B cell (primary cell): ENCODE data around the gene SPECC1L. TPM values are rescaled to one million over a fixed set of nuclear protein-coding genes. Genes with fewer than 3 reads are reported as not detected.
"Not testable (repeated sequence)": the region's sequence is repeated elsewhere in the genome, so short reads cannot be mapped to it uniquely, and the experiment has no call there.

ENCODE experiments used
- ATAC-seq: fragments of 200-7000 bp; cut with Tn5 transposase; one replicate; pipeline ENCODE4 v1.10.0; 2021; ENCODE audit warnings: low read depth, mild to moderate bottlenecking, moderate number of reproducible peaks, moderate library complexity
- CTCF ChIA-PET: fragments of 350-600 bp; sonication (Branson Sonifier 250); formaldehyde crosslinking; loops from one replicate; lab custom pipeline; 2021; ENCODE audit warnings: antibody characterized with exemption, inconsistent platforms; lab: Charles Lee
- POLR2A ChIA-PET: fragments of 350-600 bp; sonication (Branson Sonifier 250); formaldehyde crosslinking; loops from one replicate; lab custom pipeline; 2021; ENCODE audit warnings: antibody characterized with exemption; lab: Charles Lee
- DNase-seq: peaks from one replicate; pipeline ENCODE4 v3.0.0; 2013
- H2AFZ ChIP-seq: 2 replicates; pipeline ENCODE4 v1.6.1; 2012; ENCODE audit warnings: mild to moderate bottlenecking, low read depth, low read length; ENCODE audit not compliant: insufficient read depth, poor library complexity, severe bottlenecking
- H3K27ac ChIP-seq, 2 donors: 1 replicate in 1 of 2; 2 replicates in 1 of 2; pipeline ENCODE4 v1.5.1; 2012 to 2013; ENCODE audit warnings: low read length in 2 of 2, mild to moderate bottlenecking in 2 of 2, moderate library complexity in 1 of 2
- H3K27me3 ChIP-seq, 4 experiments: fragments of 200-600 bp in 1 of 4; sonication (generic) in 1 of 4; replicated peaks in 1 of 4; 1 replicate in 2 of 4; 2 replicates in 2 of 4; pipeline versions ENCODE4 v1.6.1 to v1.7.0; 2013 to 2016; ENCODE audit warnings: low read length in 3 of 4, mild to moderate bottlenecking in 2 of 4, mixed read lengths in 1 of 4, moderate library complexity in 1 of 4; ENCODE audit not compliant: insufficient read depth in 4 of 4, control insufficient read depth in 3 of 4; ENCODE audit errors: control extremely low read depth in 1 of 4
- H3K36me3 ChIP-seq, 2 experiments: replicated peaks in 1 of 2; 1 replicate in 1 of 2; 2 replicates in 1 of 2; pipeline versions ENCODE4 v1.6.1 to v1.7.1; 2013; ENCODE audit warnings: low read length in 1 of 2; ENCODE audit not compliant: insufficient read depth in 2 of 2, control insufficient read depth in 1 of 2; ENCODE audit errors: control extremely low read depth in 1 of 2, extremely low read depth in 1 of 2
- H3K4me1 ChIP-seq, 2 donors: fragments of 200-600 bp in 1 of 2; sonication (generic) in 1 of 2; 1 replicate in 1 of 2; 2 replicates in 1 of 2; pipeline versions ENCODE4 v1.5.1 to v1.6.1; 2013 to 2017; ENCODE audit warnings: low read length in 2 of 2; ENCODE audit not compliant: control insufficient read depth in 2 of 2, insufficient read depth in 2 of 2
- H3K4me2 ChIP-seq: replicated peaks from 2 replicates; pipeline ENCODE3; 2012; ENCODE audit warnings: mild to moderate bottlenecking, low read depth, low read length; ENCODE audit not compliant: poor library complexity, severe bottlenecking
- H3K4me3 ChIP-seq, 5 experiments: fragments of 200-600 bp in 1 of 5; sonication (generic) in 1 of 5; 1 replicate in 3 of 5; 2 replicates in 2 of 5; pipeline versions ENCODE4 v1.5.1 to v1.7.0; 2011 to 2016; ENCODE audit warnings: low read length in 4 of 5, mild to moderate bottlenecking in 4 of 5, low read depth in 2 of 5, control low read depth in 1 of 5, moderate library complexity in 1 of 5; ENCODE audit not compliant: insufficient read depth in 1 of 5; ENCODE audit errors: control extremely low read depth in 1 of 5, extremely low read depth in 1 of 5
- H3K79me2 ChIP-seq: fragments of 200-600 bp; sonication (generic); one replicate; pipeline ENCODE4 v1.6.0; 2016; ENCODE audit warnings: low read length; ENCODE audit not compliant: control insufficient read depth, insufficient read depth
- H3K9ac ChIP-seq: fragments of 200-600 bp; sonication (generic); 2 replicates; pipeline ENCODE4 v1.6.1; 2017; ENCODE audit warnings: mild to moderate bottlenecking, low read length, moderate library complexity
- H3K9me3 ChIP-seq, 3 donors: one replicate each; pipeline versions ENCODE4 v1.6.1 to v1.7.1; 2013; ENCODE audit warnings: low read length in 2 of 3; ENCODE audit not compliant: control insufficient read depth in 2 of 3, insufficient read depth in 1 of 3; ENCODE audit errors: control extremely low read depth in 1 of 3
- H4K20me1 ChIP-seq: 2 replicates; pipeline ENCODE4 v1.6.0; 2012; ENCODE audit warnings: mild to moderate bottlenecking, low read length; ENCODE audit not compliant: insufficient read depth, control insufficient read depth, poor library complexity, severe bottlenecking
- H3K27ac Mint-ChIP-seq: one replicate; pipeline ENCODE4 v1.8.0; 2021; ENCODE audit warnings: mixed read lengths
- H3K27me3 Mint-ChIP-seq: one replicate; pipeline ENCODE4 v1.8.0; 2021; ENCODE audit warnings: mixed read lengths
- H3K4me1 Mint-ChIP-seq: one replicate; pipeline ENCODE4 v1.8.0; 2021; ENCODE audit warnings: mixed read lengths
- H3K4me3 Mint-ChIP-seq: one replicate; pipeline ENCODE4 v1.8.0; 2021; ENCODE audit warnings: mixed read lengths
- H3K9me3 Mint-ChIP-seq: one replicate; pipeline ENCODE4 v1.8.0; 2022; ENCODE audit warnings: mixed read lengths; ENCODE audit not compliant: insufficient read depth
- WGBS: methylation state at CpG from one replicate; pipeline ENCODE4 v1.1.5; 2013; ENCODE audit warnings: missing lambda C conversion rate; ENCODE audit not compliant: insufficient coverage; 5-methylcytosine and 5-hydroxymethylcytosine counted together
- intact Hi-C: fragments of 100-400 bp; cut with micrococcal nuclease; formaldehyde crosslinking; loops from one replicate; pipeline ENCODE4 v1.10.0; 2022
- polyA plus RNA-seq: library from polyadenylated mRNA; depleted of rRNA; stranded (reverse); fragments of >200 nt; gene quantifications from 2 replicates; pipeline ENCODE4 v1.2.3, GENCODE V29; 2012
- total RNA-seq, 2 donors: library from RNA; stranded (reverse); fragments of 120-200 nt in 1 of 2; gene quantifications; 1 replicate in 1 of 2; 2 replicates in 1 of 2; pipeline versions ENCODE4 v1.2.3 to v1.2.4, GENCODE V29; 2013 to 2022

The SPECC1L gene
- total and polyA plus RNA-seq, 2 donors (not counting 1 experiment from before 2014, with no cell fraction given), result 14.4 to 85.3 TPM

GRCh38 chr22:24274696-24275405, 4.2 kb downstream of the SPECC1L start:
- peak overlapping the region; percentile 80 for H3K27ac Mint-ChIP-seq
- peaks cover 48% of the 10 kb centered on the region for H3K79me2 ChIP-seq
- CTCF ChIA-PET, H3K9me3 ChIP-seq, ATAC-seq, H3K9ac ChIP-seq, H2AFZ ChIP-seq, H3K9me3 Mint-ChIP-seq, H3K36me3 ChIP-seq, intact Hi-C loops, H3K27me3 ChIP-seq, POLR2A ChIA-PET, H3K27me3 Mint-ChIP-seq, H3K4me3 ChIP-seq: not testable (repeated sequence)
- H3K4me1 Mint-ChIP-seq, result peaks cover 43% of the 10 kb centered on the region
- peak overlapping the region; percentile 9 for H3K4me2 ChIP-seq
- DNase-seq, result peak; percentile 40
- peak overlapping the region in 1 of 2 donors; percentile 48 for H3K27ac ChIP-seq
- WGBS, result 61% methylated on average over 5 of the region's 7 CpGs
- H4K20me1 ChIP-seq, result peaks cover 12% of the 10 kb centered on the region
- peak overlapping the region; percentile 48 for H3K4me3 Mint-ChIP-seq
- peaks cover 20 to 38% of the 10 kb centered on the region in 2 donors for H3K4me1 ChIP-seq

GRCh38 chr22:24280363-24280762, 9.7 kb downstream of the SPECC1L start:
- Histone ChIP-seq H3K79me2 (peaks cover 58% of the 10 kb centered on the region), H3K4me2 (peak overlapping the region; percentile 20), H4K20me1 (peaks cover 18% of the 10 kb centered on the region)
- H3K4me3 Mint-ChIP-seq, DNase-seq, H3K4me3 ChIP-seq, H3K27me3 Mint-ChIP-seq, intact Hi-C loops, H3K9me3 Mint-ChIP-seq, ATAC-seq, H3K9me3 ChIP-seq, H3K4me1 ChIP-seq, CTCF ChIA-PET, H3K36me3 ChIP-seq, H3K27ac ChIP-seq, H2AFZ ChIP-seq, POLR2A ChIA-PET, H3K27me3 ChIP-seq, H3K27ac Mint-ChIP-seq, H3K9ac ChIP-seq: not testable (repeated sequence)
- WGBS, result 100% methylated on average over 1 of the region's 1 CpG
- H3K4me1 Mint-ChIP-seq, result peaks cover 39% of the 10 kb centered on the region
